Non-pigmented ciliary epithelial cell (primary cell): ENCODE results near the gene B3GALNT2.
"Not testable (repeated sequence)": the region's sequence is repeated elsewhere in the genome, so short reads cannot be mapped to it uniquely, and the experiment has no call there.

Source experiments
- DNase-seq: peaks from one replicate; pipeline ENCODE4 v3.0.0-alpha.2; 2010; ENCODE audit warnings: low read depth

The B3GALNT2 gene

DNA sequence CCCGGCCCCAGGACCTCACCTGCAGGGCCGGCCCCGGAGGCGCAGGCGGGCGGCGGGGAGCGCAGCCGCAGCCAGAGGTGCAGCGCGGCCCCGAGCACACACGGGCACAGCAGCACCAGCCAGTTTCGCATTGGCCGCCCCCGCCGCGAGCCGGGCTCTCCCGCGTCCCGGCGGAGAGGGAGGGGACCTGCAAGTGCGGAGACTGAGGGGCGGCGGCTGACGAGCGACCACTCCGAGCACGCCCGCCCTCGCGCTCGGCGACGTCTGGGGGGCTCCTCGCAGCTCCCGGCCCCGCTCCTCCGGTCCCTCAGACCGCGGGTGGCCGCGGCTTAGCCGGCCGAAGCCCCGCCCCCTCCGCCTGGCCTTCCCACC is at the start of gene B3GALNT2:
Gene B3GALNT2, minus strand, starts transcription at position 331 of the 372 bp plus-strand sequence. Its CDS starts 200 bp downstream, at position 131.
- DNase-seq = no peak

DNA sequence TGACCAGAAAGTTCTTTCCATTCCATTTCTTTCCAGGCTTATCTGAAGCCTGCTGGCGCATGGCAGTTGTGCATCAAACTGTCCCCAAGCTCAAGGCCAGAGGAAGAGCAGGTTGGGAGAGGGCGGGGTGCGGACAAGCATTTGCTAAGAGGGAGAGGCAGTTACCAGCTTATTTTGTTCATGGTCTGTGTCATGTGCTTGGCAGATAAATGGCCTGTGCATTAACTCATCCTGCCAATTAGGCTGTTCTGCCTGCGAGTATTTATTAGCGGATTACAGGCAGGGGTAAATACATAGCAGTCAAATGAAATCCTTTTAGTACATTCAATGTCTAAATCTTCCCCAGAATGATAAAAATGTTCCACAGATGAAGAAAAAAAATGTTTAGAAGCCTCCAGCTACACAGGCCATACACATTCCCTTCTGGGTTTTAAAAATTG is 48.9 kb upstream of the B3GALNT2 start:
- no peak for DNase-seq

DNA sequence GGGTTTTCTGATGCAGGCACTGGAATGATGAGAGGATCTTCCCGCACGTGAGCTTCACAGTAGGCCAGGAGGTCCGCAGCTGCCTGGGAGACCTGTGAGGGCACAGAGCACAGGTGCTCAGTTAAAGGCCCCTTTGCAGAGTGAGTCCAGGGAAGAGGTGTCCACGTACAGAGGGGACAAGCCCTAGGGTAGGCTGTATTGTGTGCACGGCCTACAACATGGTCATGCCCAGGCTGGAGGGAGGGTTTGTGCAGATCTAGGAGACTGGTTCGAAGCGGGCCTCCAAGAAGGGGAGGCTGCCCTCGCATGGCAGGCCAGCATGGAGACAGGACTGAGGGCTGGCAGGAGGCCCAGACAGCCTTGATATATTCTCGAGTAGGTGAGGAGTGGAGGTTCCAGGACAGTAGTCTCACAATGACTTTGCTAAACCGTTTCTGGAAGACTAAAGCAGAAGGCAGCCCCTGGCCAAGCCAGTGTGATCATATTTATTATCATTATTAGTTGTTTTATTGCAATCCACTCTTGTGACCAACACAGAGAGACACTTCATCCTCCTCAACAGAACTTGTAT is 48.0 kb upstream of the B3GALNT2 start:
- no peak for DNase-seq

DNA sequence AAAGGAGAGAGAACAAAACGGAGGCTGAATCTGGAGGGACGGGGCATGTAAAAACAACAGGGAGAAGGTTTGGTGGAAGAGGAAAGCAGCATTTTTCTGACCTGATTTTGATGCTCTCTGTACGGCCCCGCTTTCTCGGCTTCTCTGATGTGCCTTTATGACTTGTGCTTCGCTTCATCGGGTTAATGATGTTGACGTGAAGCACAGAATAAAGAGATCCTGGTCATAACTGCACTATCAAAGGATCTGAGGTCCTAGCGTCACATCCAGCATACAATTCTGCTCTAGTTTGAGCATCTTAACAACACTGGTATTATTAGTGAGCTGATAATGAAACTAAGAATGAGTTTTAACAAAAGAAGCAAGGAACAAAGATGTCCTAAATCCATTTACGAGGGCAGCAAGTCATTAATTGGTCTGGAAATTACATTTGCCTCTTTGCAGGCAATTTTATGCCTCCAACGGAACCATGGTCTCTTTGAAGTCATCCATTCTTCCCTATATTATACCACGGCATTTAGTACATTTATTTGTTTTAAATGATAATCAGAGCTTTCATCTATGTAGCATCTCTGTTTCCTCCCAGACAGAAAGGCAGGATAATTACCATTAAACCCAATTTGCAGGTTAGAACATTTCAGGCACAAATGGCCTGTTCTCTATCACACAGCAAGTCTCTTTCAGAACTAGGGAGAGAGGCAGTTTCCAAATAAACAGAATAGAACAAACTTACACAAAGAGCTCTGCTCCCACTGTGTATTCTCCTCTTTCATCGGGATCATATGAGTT is 45.3 kb upstream of the B3GALNT2 start:
- no peak for DNase-seq

DNA sequence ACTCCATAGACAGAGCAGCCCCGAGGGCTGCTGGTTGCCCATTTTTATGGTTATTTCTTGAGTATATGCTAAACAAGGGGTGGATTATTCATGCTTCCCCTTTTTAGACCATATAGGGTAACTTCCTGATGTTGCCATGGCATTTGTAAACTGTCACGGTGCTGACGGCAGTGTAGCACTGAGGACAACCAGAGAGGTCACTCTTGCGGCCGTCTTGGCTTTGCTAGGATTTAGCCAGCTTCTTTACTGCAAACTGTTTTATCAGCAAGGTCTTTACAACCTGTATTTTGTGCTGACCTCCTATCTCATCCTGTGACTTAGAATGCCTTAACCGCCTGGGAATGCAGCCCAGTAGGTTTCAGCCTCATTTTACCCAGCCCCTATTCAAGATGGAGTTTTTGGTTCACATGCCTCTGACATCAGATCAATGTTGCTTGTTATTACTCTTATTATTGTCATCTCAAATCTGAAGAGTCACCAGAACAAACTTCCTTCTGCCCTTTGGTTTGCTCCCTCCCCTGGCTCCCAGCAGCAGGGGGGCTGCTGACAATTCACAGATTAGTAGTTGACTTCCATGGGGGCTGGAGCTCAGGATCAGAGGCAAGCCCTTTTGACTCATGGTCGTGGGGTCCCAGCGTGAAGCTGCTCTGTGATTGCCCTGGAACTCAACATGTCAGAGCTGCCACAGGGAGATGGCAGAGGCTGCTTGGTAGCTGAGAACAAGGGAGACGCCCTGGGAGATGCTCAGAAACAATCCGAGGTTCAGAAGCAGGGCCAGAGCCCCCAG is 42.3 kb upstream of the B3GALNT2 start:
- DNase-seq = not testable (repeated sequence)

DNA sequence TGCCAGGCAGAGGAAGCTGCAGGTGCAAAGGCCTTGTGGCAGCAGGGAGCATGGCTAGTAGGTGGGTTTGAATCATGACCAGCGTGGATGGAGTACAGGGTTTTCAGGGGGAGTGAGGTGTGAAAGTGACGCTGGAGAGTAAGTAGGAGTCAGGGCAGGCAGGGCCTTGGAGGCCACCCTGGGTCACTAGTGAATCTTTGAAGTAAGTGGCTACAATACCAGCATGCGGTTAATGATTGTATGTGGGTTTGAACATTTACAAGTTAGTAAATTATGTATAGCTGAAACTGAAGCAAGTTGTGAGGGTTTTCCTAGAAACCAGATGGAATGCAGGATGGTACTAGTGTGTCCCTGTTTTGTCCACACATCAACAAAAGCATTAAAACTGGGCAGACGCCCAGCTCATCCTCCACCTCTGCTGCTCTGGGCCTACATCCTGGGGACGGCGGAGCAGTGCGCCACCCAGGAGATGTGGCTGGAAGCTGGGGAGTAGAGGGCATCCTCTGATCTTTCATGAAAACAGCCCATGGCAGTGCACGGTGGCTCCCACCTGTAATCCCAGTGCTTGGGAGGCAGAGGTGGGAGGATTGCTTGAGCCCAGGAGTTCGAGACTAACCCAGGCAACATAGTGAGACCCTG is 41.2 kb upstream of the B3GALNT2 start:
- DNase-seq = no peak

DNA sequence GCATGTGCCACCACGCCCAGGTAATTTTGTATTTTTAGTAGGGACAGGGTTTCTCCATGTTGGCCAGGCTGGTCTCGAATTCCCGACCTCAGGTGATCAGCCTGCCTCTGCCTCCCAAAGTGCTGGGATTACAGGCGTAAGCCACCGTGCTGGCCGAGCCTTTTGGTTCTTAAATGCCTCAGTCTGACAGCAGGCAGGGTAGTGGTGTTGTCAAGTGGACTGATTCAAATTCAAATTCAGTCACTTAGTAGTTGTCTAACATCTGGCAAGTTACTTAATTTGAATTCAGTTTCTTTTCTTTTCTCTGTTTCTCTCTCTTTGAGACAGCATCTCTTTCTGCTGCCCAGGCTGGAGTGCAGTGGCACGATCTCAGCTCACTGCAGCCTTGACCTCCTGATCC is 38.6 kb upstream of the B3GALNT2 start:
- not testable (repeated sequence) for DNase-seq

DNA sequence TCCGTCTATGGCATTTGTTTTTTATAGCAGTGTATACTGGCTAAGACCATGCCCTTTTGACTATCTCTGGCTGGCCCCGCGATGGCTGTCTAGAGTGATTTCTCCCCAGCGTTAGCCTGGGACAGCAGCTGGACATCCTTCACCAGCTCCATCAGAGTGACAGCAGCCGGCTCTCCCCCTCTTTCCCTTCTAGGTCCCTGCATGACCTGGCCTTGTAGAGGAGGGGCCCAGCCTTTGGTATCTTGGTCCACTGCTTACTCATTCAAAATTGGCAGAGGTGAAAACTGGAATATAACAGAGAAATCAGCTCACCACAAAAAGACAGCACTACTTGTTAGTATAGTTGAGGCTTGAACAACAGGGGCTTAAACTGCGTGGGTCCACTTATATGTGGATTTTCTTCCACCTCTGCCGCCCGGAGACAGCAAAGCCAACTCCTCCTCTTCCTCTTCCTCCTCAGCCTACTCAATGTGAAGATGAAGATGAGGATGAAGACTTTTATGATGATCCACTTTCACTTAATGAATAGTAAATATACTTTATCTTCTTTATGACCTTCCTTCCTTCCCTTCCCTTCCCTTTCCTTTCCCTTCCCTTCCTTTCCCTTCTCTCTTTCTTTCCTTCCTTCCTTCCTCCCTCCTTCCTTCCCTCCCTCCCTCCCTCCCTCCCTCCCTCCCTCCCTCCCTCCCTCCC is 29.4 kb upstream of the B3GALNT2 start:
- DNase-seq = no peak

DNA sequence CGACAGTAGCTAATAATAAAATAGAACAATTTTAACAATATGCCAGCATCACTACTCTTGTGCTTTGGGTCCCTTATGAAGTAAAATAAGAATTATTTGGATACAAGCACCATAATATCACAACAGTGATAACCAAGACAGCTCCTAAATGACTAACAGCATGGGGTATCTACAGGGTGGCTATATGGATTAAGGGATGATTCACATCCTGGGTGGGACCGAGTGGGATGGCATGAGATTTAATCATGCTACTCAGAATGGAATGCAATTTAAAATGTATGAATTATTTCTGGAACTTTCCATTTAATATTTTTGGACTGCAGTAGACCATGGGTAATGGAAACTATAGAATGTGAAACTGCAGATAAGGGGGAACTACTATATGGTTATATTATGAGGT is 28.1 kb upstream of the B3GALNT2 start:
- peak; percentile 18 for DNase-seq

DNA sequence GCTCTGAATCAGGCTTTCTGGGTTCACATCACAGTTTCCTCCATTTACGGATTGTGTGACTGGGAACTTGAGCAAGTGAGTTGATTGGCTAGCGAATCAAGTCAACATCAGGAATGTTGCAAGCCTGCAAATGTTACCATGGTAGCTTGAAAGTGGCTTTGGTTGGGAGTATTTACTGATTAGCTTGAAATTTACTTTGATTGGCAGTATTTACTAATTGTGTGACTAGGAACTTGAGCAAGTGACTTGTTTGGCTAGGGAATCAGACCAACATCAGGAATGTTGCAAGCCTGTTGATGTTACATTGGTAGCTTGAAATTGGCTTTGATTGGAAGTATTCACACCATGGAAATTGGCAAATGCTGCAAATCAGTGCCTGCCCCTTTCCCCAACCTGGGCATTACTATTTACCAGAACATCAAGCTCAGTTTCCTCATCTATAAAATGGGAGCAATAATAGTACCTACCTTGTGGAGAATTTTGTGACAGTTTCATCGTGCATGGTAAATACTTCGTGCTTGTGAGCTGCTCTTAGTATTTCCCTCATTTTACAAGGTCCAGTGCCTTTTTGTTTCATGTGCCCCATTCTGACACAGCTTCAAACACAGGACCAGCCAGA is 23.1 kb upstream of the B3GALNT2 start:
- no peak for DNase-seq

DNA sequence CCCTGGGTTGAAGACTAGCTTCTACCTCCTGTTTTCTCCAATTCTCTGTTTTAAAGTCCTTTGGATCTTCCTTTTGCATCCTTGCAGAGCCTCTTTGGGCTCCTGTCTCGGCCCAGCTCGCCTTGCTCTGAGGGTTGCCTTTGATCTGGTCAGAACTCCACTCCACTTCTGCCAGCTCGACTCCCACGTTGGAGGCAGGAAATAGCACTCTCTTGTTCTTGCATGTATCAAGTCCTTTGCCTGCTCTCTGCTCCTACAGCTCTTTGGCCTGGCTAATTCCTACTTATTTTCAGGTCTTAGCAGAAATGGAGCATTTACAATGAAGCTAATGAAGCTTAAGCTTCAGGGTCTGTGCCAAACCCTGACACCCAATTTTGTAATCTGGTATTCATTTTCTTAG is 21.1 kb upstream of the B3GALNT2 start:
- DNase-seq = no peak

DNA sequence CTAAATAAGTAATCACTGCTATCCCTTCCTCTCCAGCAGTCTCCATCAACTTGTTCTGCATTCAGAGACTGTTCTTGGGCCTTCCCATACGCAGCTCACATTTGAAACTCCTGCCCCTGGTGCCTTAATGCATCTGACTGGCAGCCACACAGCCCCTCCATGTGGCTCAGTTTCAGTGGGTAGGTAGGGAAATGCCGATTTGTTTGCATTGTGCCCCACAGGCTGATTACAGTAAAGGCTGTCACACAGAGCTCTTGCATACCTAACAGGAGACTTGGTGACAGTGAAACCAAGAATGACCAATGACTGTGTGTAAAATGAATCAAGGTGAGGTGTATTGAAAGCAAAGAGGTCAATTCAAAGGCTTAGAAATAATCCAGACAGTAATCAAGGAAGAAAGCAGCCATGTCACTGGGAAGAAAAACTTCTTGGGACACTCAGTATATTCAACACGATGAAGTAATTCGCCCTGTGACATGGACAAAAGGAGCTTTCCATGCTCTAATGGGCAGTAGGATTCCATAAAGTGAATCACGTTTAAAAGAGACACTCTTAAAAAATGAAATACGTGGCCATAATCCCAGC is 12.7 kb upstream of the B3GALNT2 start:
- no peak for DNase-seq

DNA sequence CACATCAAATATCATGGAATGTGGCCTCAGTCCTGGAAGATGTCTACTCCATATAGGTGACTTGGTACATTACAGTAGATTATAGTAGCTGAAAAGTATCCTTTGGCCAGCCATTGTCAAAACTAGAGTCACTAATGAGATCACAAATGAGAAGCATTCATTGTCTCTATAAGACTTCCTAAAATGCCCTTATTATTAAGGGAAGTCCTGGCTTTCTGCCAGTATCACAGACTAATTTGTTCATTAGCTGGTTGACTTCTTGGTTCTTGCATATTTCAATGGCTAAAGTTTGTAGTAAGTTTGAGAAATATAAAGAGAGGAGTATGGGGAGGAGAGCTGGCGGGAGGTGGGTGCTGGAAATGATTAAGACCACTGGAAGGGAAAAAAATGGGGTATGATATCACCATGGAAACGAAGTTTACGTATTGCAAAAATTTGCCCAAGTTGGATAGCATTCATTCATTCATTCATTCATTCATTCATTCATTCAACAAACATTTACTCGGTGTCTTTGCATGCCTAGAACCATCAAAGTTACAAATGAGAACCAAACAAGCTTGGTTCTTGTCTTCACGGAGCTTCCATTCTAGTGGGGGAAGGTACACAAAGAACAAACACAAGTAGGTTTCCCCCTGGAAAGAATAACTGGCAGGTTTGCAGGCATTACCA is 11.7 kb upstream of the B3GALNT2 start:
- DNase-seq = no peak

DNA sequence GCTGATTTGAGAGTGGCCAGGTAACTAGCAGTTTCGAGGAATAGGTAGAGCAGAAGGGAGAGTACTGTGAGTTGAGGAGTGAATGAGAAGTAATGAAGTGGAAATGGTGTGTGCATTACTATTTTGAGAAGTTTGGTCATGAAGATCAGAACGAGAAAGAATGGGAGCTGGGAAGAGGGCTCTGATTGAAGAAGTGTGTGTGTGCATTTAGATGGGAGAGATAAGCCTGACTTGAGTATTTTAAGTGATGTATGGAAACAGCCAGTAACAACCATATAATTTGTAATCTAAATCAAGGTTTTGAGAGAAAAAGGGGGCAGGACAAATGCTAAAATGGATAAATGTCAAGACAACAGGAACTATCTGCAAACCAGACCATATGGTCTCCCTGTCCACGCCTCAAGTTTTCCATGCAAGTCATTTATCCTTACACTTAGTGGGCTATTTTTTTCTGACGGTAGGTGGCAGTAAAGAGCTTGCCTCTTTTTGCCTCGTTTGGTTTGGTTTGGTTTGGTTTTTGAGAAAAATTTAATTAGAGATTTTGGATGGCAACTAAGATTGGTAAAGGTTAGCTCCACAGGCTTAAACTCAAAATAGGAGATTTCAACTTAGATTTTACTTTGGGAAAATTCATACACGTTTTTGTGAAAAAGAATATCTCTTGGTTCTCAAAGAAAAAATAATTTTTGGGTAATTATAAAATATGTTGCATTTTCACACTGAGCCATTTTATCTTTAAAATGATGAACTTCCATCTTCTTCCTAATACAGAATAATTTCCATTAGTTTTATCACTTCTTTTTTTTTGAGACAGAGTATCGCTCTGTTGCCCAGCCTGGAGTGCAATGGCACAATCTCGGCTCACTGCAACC is 9.5 kb upstream of the B3GALNT2 start:
- DNase-seq = peak; percentile 37

DNA sequence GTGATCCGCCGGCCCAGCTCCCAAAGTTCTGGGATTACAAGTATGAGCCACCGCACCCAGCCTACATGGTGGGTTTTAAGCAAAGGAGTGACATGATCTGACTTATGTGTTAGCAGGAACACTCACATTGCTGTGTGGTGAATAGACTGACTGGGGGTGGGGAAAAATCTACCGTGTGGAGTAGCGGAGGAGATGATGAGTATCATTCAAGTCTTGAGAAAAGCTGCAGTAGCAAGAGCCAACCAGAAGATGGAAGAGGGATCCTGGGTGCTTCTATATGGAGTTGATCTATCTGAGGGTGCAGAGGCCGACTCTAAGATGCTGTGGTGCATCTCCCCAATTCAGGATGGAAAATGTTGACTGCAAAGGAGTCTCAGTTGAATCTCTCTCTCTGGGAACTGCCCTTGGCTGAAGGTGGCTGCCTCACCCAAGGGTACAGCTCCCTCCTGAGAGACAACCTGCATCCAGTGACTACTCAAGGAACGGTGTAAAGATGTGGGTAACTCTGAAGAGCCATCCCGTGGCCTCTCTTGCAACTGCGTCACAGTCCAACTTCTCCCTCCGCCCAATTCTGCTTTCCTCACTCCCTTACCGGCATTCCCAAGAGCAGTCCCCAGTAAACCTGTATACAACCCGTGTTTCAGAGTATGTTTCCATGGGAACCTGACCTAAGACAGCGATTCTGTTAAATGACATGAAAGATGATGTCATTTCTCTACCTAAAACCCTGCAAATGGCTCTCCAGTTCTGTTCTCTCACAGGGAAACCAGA is 7.4 kb upstream of the B3GALNT2 start:
- peak; percentile 36 for DNase-seq

DNA sequence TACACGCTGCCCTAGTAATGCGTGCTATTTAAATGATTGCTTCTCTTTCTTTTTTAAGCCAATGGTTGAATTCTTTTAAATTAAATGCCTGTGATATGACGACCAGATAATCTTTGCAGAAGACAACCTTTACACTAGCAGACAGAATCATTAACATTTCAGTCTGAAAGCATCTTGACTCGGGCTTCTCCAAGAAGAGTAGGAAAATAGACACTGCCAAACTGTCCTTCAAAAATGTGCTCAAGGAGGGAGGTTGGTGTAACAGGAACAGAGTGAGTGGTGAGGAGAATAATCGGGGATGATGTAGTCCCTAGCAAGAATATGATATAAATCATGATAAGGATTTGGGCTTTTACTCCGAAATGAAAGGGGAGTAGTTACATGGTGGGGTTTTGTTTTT is 6.6 kb upstream of the B3GALNT2 start:
- DNase-seq = no peak

DNA sequence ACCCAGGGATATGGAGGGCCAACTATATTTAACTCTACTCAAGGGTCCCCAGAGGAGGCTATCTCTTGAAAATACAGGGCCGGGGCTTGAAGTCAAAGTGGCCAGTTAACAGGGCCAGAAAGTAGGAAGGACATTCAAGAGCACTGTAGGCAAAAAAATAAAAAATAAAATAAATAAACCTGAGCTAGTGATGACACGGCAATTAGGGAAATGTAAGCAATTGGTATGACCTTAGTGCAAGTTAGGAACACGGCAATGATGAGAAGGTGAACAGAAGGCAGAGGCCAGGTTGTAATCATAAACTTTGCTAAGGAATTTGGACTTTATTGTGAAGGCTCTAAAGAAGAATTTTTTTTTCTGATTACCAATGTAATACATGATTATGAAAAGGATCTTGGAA is 3.4 kb upstream of the B3GALNT2 start:
- no peak for DNase-seq

DNA sequence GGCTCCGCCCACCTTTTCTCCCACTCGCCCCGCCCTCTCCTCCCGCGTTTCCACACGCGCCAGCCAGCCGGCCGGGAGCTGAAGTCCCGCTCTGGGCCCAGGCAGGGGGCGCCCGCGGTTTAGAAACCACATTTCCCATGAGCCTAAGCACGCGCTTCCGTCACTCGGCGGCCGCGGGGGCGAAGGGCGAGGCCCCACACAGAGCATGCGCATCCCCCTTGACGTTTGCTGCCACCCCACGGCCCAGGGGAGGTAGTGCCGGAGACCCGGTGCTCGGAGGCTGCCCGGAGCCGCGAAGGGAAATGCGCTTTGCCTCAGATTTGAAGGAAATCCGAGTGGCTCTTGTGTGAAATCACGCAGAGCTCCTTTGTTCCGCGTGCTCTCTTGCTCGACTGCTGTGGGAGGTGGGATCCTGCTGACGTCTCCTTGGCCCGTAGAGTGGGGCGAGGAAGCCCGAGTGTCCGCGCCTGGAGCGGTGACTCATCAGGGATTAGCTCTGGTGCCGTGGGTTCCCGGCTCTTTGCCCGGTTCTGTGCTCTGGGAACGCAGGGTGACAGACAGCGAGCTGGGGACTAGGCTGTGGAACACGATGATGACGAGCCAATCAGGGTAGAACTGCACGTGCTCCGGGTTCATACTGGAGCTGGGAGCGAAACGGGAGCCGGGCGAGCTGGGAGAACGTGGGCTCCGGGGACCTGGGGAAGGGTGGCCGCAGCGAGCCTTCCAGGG is 406 bp upstream of the B3GALNT2 start:
- peak; percentile 92 for DNase-seq
